22Rv1 (cell line): Measurements from ENCODE around the gene GUF1.

Source experiments
- H3K27ac ChIP-seq: fragments of 450-650 bp; 2 replicates; pipeline ENCODE4 v1.5.1; 2017
- ZFX ChIP-seq: fragments of 450-650 bp; IDR thresholded peaks from 2 replicates; pipeline ENCODE4 v1.6.1; 2017; ENCODE audit warnings: antibody characterized with exemption, borderline replicate concordance
- TF ChIP-seq, protein P1 (sequence below): fragments of 450-650 bp; IDR thresholded peaks from 2 replicates; pipeline ENCODE4 v1.5.1; 2017; ENCODE audit warnings: mild to moderate bottlenecking

The GUF1 gene

DNA sequence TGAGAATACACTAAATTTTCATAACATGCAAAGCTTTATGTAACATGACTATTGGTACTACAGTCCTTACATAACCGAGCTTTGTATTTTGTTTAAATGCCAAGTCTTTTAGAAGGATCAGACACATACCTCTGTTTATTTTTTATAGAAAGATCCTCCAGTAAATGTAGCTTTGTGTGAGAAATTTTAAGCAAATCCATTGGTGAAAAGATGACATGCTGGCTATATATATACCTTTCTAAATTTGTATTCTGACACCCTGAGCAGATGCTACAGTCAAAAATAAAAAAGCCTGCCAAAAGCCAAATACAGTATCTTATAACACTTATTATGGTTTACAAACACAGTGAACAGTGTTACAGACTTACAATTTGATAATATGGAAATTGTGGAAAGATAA is 26.8 kb upstream of the GUF1 start, which contains the start of gene YIPF7:
TSS of gene YIPF7 (minus strand) at position 201 of the 400 bp plus-strand sequence. CDS start 1,525 bp downstream, outside the sequence.
- H3K27ac ChIP-seq, result no peak within 1 kb of the TSS
- TF ChIP-seq, protein P1, sequence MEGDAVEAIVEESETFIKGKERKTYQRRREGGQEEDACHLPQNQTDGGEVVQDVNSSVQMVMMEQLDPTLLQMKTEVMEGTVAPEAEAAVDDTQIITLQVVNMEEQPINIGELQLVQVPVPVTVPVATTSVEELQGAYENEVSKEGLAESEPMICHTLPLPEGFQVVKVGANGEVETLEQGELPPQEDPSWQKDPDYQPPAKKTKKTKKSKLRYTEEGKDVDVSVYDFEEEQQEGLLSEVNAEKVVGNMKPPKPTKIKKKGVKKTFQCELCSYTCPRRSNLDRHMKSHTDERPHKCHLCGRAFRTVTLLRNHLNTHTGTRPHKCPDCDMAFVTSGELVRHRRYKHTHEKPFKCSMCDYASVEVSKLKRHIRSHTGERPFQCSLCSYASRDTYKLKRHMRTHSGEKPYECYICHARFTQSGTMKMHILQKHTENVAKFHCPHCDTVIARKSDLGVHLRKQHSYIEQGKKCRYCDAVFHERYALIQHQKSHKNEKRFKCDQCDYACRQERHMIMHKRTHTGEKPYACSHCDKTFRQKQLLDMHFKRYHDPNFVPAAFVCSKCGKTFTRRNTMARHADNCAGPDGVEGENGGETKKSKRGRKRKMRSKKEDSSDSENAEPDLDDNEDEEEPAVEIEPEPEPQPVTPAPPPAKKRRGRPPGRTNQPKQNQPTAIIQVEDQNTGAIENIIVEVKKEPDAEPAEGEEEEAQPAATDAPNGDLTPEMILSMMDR, result no peak
- TF ChIP-seq ZFX, result no peak

DNA sequence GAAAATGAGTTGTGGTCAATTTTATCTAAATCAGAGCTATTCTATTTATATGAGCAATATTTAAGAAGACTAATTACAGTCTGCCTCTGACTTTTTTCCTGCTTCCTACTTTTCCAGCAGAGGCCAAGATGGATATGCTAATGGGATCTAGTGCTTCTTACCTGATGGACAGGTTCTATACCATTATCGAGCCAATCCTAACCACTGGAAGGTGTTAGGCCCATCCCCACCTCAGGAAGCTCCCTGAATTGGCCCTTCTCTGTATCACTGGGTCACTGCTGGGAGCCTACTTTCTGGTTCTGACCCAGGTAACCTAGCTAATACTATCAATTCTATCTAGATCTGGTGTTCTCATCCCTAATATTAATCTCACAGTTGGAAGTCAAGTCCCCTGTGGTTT is 26.2 kb upstream of the GUF1 start:
- H3K27ac ChIP-seq, result no peak overlapping the region
- no peak for TF ChIP-seq ZFX
- TF ChIP-seq, protein P1, result no peak

DNA sequence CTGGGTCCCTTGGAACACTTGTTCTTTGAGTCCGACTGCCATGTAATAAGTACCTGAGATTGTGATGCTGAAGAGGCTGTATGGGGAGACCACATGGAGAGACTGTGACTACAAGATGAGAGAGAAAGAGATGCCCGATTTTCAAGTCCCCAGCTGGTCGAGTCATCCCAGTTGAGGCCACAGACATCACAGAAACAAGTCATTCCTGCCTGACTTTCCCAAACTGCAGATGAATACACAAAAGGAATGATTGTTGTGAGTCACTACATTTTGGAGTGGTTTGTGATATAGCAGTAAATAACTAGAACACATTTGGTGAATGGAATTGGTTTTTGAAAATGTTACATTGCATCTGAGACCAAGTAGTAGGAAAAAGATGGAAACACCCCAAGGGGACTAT is 17.8 kb upstream of the GUF1 start:
- H3K27ac ChIP-seq, result no peak overlapping the region
- TF ChIP-seq ZFX, result no peak
- TF ChIP-seq, protein P1, result no peak

DNA sequence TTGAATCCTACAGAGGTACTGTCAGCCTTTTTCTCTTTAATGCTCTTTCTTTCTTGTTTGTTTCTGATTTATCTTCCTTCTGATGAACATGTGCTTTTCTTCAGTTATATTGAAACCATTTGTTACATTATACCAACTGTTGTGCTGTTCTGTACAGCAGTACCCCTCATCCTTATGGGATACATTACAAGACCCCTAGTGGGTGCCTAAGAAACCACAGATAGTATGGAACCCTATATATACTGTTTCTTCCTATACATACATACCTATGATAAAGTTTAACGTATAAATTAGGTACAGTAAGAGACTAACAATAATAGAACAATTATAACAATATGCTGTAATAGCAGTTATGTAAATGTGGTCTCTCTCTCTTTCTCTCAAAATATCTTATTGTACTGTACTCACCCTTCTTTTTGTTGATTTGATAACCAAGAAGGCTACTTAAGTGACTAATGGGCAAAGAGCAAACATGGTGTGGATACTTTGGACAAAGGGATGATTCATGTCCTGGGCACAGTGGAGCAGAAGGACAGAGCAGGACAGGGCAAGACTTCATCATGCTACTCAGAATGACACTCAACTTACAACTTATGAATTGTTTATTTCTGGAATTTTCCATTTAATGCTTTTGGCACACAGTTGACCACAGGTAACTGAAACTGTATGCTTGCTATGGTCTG is 16.1 kb upstream of the GUF1 start:
- no peak overlapping the region for H3K27ac ChIP-seq
- no peak for TF ChIP-seq ZFX
- TF ChIP-seq, protein P1, result no peak

DNA sequence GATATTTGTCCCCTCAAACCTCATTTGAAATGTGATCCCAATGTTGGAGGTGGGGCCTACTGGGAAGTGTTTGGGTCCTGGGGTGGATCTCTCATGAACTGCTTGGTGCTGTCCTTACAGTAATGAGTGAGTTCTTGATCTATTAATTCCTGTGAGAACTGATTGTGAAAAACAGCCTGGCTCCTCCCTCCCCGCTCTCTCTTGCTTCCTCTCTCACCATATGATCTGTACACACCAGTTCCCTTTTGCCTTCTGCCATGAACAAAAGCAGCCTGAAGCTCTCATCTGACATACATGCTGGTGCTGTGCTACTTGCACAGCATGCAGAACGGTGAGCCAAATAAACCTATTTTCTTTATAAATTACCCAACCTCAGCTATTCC is 15.6 kb upstream of the GUF1 start:
- H3K27ac ChIP-seq, result no peak overlapping the region
- TF ChIP-seq, protein P1, result no peak
- no peak for TF ChIP-seq ZFX

DNA sequence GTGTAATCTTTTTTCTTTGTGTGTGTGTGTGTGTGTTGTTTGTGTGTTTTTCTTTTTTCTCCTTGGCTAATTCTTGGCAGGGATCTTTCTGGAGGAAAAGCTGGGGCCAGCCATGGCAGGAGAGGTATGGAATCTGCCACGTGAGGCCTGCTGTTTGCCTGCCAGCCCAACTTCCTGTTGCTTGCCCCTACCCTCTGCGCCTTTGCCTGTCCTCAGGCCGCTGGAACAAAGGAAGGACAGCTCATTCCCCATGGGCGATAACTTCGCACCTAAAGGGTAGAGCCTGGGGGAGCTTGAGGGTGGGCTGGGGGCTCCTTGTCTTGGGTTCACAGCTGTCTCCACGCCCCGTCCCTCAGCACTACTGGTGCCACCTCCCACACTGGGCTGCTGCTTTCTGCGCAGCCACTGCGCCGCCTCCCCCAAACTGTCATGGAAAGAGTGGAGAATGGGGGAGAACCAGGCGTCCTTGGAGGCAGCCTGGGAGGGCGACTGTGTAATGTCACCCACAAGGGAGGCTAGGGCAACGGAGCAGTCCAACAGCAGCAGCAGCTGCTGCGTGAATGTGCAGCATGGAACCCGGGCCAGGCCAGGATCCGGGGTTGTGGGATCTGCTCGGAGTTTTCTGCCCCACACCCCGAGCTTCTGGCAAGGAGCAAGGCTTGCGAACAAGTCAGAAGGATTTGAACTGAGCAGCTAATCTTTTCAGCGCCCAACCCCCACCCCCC is 14.5 kb upstream of the GUF1 start:
- no peak overlapping the region for H3K27ac ChIP-seq
- TF ChIP-seq, protein P1, result no peak
- TF ChIP-seq ZFX, result no peak

DNA sequence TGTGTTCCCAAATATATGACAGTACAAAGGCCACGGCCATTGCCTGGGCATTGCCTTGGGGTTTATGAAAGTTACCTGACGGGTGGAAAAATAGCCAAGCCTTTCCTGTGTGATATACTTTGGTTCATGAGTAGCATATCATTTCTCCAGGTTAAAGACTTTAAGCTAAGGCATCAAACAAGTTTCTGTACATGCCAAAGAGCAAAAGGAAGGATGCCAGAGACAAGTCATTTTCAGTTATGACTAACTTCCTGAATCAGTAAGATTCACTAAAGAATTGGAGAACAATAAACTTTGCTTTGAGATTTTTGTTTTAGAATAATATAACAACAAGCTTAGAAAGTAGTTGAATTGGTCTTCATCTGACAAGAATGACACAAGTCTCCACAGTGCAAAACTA is 9.7 kb upstream of the GUF1 start:
- TF ChIP-seq, protein P1, result no peak
- no peak for TF ChIP-seq ZFX
- no peak overlapping the region for H3K27ac ChIP-seq
